Measurements from ENCODE around the gene OR5M11. TPM values are rescaled to one million over a fixed set of nuclear protein-coding genes. Genes with fewer than 3 reads are reported as not detected.
"Not testable (repeated sequence)": the region's sequence is repeated elsewhere in the genome, so short reads cannot be mapped to it uniquely, and the experiment has no call there.

Gene OR5M11
- total RNA-seq, 1 experiment from 2014 or later: not detected

DNA sequence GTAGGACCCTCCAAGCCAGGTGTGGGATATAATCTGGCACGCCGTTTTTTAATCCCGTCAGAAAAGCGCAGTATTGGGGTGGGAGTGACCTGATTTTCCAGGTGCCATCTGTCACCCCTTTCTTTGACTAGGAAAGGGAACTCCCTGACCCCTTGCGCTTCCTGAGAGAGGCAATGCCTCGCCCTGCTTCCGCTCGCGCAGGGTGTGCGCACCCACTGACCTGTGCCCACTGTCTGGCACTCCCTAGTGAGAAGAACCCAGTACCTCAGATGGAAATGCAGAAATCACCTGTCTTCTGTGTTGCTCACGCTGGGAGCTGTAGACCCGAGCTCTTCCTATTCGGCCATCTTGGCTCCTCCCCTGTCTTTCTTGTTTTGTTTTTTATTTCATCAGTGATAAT lies 11.6 kb upstream of the OR5M11 start:
- H4K20me1 ChIP-seq (ENCODE audit: insufficient read depth); H3K9ac ChIP-seq (ENCODE audit: low read length); H3K4me3 ChIP-seq (replicated peaks in 1 of 2; ENCODE audit: low read depth in 1 of 2, low read length in 2 of 2); H3K27me3 ChIP-seq (ENCODE audit: insufficient read depth, low read length); intact Hi-C loops (cut with micrococcal nuclease); CTCF ChIA-PET; BruUV-seq (replicated peaks); DNase-seq (ENCODE audit: low read depth, low spot score); H3K9me3 ChIP-seq (ENCODE audit: control insufficient read depth in 1 of 2, insufficient read depth in 1 of 2, low read depth in 1 of 2, low read length in 2 of 2); ATAC-seq; H3K4me1 ChIP-seq (ENCODE audit: control insufficient read depth in 1 of 2, insufficient read depth in 2 of 2, low read length in 2 of 2); RAD21 ChIA-PET (ENCODE audit: low non-redundant PET in 1 of 2, low total read pairs in 2 of 2, uncharacterized antibody in 2 of 2, unreplicated experiment in 2 of 2); H3K4me2 ChIP-seq (ENCODE audit: low read length); H3K79me2 ChIP-seq (ENCODE audit: insufficient read depth, low read length); H3K36me3 ChIP-seq (ENCODE audit: control insufficient read depth in 1 of 2, insufficient read depth in 2 of 2, low read length in 2 of 2); H3K9me2 ChIP-seq (ENCODE audit: insufficient read depth); H2AFZ ChIP-seq (ENCODE audit: low read depth, low read length, poor library complexity, severe bottlenecking); POLR2A ChIA-PET; H3K27ac ChIP-seq (ENCODE audit: low read depth, low read length): not testable (repeated sequence)

DNA sequence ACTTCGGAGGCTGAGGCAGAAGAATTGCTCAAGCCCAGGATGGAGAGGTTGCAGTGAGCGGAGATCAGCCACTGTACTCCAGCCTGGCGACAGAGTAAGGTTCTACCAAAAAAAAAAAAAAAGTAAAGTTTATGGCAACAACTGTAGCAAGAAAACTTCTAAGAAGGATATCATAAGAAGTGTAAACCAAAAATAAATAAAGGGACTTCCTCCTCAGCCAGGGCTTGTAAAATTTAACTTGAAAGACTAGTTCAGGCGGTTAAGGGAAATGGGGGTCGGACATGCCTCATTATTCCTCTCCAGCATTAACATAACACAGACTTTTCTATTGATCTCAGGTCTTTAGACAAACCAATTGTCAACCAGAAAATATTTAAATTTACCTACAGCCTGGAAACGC lies 2.5 kb upstream of the OR5M11 start:
- H3K4me2 ChIP-seq (ENCODE audit: low read length): no peak overlapping the region
- no peaks in the 10 kb centered on the region for H3K79me2 ChIP-seq (ENCODE audit: insufficient read depth, low read length)
- H3K9me2 ChIP-seq (ENCODE audit: insufficient read depth): no peaks in the 10 kb centered on the region
- ATAC-seq (no peak), DNase-seq (ENCODE audit: low read depth, low spot score) (no peak)
- no peaks in the 10 kb centered on the region for H3K27me3 ChIP-seq (ENCODE audit: insufficient read depth, low read length)
- H3K9me3 ChIP-seq (ENCODE audit: control insufficient read depth in 1 of 2, insufficient read depth in 1 of 2, low read depth in 1 of 2, low read length in 2 of 2): peaks cover 0 to 17% of the 10 kb centered on the region in 2 experiments; a peak in 2 of 4 replicates
- no peak overlapping the region for H3K9ac ChIP-seq (ENCODE audit: low read length)
- TF ChIP-seq TCF7L2 (IDR thresholded peaks at IDR 0.05; ENCODE audit: borderline replicate concordance, extremely low read depth, insufficient read depth, insufficient read length): no peak
- no peak for TF ChIP-seq CBX3 (IDR thresholded peaks at IDR 0.05; ENCODE audit: low read depth)
- TF ChIP-seq SP1 (IDR thresholded peaks at IDR 0.05; ENCODE audit: low read depth): no peak
- no peak for TF ChIP-seq POLR2A (IDR thresholded peaks at IDR 0.05; ENCODE audit: borderline replicate concordance, extremely low read depth, insufficient read depth, insufficient read length)
- no peak for TF ChIP-seq REST (IDR thresholded peaks at IDR 0.05; ENCODE audit: low read depth)
- CTCF ChIA-PET: no interaction called here
- no peak overlapping the region for H3K27ac ChIP-seq (ENCODE audit: low read depth, low read length)
- no peak overlapping the region for H3K4me3 ChIP-seq (replicated peaks in 1 of 2; ENCODE audit: low read depth in 1 of 2, low read length in 2 of 2)
- H3K36me3 ChIP-seq (ENCODE audit: control insufficient read depth in 1 of 2, insufficient read depth in 2 of 2, low read length in 2 of 2): no peaks in the 10 kb centered on the region
- RAD21 ChIA-PET (ENCODE audit: low non-redundant PET in 1 of 2, low total read pairs in 2 of 2, uncharacterized antibody in 2 of 2, unreplicated experiment in 2 of 2): no interaction called here
- no peak overlapping the region for H2AFZ ChIP-seq (ENCODE audit: low read depth, low read length, poor library complexity, severe bottlenecking)
- intact Hi-C loops (cut with micrococcal nuclease): no loop called here
- BruUV-seq (replicated peaks): no TSS peak
- no peaks in the 10 kb centered on the region for H4K20me1 ChIP-seq (ENCODE audit: insufficient read depth)
- no peaks in the 10 kb centered on the region for H3K4me1 ChIP-seq (ENCODE audit: control insufficient read depth in 1 of 2, insufficient read depth in 2 of 2, low read length in 2 of 2)
- POLR2A ChIA-PET: no interaction called here

Data from HCT116 (cell line).